DMS153 treated with DMSO at 0.1 percent for 48 hours (cell line): ENCODE results near the gene ATP13A4.

Source experiments
- DNase-seq: peaks from one replicate; lab custom pipeline; 2025; ENCODE audit not compliant: unreplicated experiment; lab: John Stamatoyannopoulos, UW

Gene ATP13A4

DNA sequence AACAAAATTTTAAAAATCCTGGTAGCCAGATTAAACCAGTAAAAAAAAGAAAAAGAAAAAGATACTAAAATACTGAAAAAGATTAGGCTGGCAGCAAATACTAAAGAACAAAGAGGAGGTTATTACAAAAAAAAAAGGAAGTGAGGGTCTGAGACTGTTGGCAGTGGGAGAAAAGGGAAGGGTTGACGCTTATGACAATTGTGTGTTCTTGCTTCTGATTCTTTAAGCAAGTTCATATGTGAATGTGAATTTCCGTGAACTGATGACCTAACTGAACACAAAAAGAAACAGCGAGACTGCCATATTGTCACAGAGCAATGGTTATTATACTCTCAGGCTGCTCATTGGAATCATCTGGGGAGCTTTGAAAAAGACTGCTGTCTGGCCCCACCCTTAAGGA lies 56.5 kb downstream of the ATP13A4 start:
- no peak for DNase-seq

DNA sequence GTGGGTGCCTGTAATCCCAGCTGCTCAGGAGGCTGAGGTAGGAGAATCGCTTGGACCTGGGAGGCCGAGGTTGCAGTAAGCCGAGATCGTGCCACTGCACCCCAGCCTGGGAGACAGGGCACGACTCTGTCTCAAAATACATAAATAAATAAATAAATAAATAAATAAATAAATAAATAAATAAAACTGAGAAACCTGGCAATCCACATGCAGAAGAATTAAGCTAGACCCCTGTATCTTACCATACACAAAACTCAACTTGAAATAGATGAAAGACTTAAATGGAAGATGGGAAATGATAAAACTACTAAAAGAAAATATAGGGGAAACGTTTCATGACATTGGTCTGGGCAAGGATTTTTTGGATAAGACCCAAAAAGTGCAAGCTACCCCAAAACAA lies 58.0 kb downstream of the ATP13A4 start:
- no peak for DNase-seq

DNA sequence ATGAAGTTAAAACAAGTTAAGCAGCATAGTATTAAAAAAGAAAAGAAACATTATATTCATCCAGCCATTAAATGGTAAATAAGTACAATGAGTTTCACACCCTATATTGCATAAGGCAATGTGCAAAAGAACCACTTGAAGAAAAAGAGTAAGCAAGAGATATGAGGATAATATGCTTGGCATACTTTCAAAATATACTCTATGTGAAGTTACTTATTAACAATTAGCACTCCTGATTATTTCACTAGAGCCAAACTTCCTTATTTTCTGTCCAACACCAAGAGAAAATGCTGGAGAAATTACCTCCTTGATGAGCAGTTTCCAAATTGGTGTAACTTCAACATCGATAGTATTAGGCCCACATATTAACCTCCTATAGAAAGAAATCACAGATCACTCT lies 63.7 kb downstream of the ATP13A4 start:
- no peak for DNase-seq

DNA sequence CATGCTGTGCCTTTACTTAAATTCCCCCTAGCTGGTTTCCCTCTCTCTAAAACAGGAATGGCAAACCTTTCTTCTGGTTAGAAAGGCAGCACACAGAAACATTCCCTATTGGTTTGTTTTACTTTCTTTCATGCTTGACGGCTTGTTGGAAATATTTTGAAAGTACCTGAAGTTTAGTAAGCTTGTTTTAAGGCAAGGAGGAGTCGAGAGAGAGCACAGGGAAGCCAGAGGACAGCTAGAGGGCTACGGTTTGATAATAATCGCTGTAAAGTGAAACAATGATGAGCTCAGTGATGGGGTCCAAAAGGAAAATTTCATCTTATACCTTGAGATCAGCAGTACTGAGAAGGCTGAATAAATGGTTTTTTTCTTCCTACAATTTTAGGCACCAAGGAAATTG lies 64.1 kb downstream of the ATP13A4 start:
- no peak for DNase-seq

DNA sequence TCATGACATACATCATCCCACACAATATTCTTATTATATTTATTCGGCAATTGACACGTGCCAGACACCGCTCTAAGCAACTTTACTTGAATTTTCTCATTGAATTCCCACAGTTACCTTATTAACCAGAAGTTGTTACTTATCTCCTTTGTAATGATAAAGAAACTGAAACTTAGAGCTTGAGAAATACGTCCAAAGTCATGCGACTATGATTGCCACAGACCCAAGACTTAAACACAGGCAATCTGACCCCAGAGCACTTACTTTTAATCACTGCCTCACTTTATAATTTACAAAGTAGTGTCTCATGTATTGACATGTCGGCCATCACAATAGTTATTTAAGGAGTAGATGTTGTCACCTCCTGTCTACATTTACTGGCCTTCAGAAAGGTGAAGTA lies 64.7 kb downstream of the ATP13A4 start:
- DNase-seq, result no peak

DNA sequence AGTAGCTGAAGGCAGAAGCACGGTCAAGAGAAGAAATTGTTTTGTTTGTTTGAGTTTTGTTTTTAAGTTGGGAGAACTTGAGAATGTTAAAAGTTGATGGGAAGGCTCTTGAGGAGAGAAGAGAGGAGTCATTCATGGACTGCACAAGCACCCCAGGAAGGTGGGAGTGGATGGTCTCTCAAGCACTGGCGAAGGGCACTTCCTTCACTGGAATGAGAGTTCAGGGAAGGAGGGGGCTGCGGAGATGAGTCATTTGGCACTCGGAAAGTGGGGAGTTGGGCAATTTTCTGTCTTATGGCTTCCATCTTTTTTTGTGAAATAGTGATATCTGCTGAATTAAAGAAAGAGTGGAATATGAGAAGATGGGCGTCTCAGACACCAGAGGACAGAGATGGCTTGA lies 66.0 kb downstream of the ATP13A4 start:
- no peak for DNase-seq

DNA sequence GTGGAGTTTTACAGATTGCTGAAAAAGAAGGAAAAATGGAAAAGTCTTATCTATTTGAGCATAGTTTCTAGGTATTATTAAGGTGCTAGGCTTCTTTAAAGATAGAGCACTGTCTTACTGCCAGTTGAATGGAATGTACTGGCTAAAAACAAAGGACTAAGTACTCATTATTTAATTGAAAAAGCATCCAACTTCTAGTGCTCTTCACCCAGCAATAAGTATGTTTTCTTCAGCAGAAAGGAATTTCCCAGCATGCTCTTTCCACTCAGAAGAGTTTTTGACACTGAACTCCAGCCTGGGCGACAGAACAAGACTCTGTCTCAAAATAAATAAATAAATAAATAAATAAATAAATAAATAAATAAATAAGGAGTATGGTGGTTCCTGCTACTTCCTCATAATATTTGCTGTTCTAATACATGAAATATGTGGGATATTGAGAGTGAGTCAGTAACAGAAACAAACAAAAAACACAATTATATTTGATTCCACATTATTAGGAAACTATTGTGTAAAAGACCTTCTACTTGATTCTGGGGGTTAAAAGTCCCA lies 70.6 kb downstream of the ATP13A4 start:
- DNase-seq, result no peak

DNA sequence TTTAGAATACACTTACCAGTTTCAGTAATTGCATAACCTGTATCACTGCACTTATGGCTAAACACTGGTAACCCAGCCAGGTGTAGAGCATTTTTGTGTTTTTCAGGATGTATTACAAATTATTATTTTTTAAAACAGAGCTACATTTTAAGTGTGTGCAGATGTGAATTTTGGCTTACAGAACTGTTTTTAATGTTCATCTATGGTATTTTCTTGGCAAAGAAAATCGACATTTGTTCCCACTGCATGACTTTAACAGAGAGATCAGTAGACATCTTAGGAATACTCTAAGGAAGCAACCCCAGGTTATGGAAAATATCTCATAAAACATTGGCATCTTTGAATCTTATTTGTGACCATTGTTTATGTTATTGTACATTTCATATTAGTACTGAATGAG lies 73.3 kb downstream of the ATP13A4 start:
- DNase-seq, result no peak

DNA sequence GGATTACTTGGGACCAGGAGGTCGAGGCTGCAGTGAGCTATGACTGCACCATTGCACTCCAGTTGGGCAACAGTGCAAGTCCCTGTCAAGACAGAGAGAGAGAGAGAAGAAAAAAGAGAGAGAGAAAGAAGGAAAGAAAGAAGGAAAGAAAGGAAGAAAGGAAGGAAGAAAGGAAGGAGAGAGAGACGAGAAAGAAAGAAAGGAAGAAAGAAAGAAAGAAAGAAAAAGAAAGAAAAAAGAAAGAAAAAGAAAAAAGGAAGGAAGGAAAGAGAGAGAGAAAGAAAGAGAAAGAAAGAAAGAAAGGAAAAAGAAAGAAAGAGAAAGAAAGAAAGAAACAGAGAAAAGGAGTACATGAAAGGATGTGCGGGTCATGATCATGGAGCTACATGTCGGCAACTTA lies 80.2 kb downstream of the ATP13A4 start:
- no peak for DNase-seq

DNA sequence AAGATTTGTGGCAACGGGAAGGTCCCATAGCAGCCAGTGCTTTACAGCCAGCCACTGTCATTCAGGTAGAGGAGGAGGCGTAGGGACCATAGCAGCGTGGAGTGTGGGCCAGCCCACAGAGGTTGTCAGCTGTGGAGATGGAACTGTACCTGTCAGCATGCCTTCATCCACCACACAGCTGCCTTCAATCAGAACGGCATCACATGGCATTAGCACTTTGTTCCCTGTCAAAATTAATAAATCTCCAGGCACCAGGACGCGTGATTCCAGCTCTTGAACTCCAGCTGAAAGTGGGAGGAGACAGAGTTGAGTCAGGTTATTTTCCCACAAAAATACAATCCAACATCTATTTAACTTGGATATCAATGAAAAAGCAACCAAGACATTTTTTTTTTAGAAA lies 84.0 kb downstream of the ATP13A4 start:
- DNase-seq, result no peak

DNA sequence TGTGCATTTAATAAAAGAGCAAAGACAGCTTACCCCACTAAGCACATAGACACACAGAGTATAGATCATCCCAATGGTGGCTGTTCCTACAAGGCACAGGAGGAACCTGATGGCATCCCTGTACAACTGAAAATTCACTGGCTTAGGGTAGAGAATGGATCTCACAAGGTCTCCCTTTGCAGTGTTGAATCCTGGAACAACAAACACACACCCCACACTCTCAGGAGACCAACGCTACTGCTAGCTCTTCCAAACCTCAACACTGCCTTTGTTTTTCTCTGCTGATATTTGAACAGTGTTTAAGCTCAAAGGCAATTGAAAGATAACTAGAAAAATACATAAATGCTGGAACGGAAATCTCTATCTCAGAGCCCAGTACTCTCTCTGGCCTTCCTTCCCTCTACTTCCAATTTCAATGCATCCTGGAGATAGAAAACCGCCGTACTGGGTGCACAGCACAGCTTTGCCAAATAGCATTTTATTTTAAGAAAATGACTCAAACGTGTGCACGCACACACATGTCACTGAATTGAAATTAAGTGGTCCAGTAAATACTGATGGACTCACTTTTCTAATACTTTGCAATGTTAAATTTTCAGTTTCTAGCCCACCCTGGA lies 88.6 kb downstream of the ATP13A4 start:
- DNase-seq, result peak; percentile 21

DNA sequence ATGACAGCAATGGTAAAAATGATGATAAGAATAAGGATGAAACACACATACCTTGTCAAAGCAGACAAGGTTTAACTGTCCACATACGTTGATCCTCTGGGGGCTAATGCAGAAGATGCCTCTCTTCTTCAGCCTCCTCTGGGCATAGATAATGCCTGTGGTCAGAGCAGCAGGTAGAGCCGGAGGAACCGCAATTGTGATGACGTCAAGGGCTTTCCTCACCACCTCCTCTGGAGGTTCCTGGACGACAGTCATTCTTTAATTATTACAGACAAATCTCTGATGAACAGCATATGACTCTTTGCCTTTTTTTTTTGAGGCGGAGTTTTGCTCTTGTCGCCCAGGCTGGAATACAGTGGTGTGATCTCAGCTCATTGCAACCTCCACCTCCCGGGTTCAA lies 89.8 kb downstream of the ATP13A4 start:
- no peak for DNase-seq

DNA sequence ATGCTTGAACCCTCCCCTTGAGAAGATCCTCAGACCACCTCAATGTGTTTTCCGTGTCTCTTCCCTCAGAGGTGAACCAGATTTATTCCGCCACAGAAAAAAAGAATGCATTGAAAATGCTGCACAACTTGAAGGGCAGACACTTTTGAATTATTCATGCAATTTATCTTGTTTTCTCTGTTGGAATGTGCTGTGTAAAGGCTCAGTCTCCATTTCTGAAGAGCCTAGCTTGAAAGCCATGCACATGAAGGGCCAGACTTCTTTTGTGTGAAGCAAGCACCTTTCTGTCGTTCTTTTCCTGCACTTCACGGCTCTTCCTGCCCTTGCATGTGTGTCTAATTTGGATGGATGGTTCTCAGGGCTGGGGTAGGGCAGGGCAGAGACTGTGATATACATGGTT lies 97.2 kb downstream of the ATP13A4 start:
- DNase-seq, result no peak

DNA sequence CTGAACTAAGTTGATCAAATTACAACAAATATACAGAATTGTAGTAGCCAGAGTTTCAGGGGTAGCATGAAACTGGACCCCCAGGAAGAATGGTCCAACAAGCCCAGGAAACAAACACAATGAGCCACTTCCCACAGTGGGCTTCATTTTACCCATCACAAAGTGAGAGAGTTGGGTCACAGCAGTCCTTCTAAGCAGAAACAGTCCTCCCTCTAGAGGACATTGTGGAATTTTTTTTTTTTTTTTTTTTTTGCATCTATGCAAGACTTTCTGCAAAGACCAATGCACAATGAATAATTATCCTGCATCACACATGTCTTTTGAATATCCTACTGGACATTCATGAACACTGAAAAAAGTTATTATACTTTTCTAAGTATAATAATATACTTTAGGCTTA lies 102.4 kb downstream of the ATP13A4 start:
- no peak for DNase-seq

DNA sequence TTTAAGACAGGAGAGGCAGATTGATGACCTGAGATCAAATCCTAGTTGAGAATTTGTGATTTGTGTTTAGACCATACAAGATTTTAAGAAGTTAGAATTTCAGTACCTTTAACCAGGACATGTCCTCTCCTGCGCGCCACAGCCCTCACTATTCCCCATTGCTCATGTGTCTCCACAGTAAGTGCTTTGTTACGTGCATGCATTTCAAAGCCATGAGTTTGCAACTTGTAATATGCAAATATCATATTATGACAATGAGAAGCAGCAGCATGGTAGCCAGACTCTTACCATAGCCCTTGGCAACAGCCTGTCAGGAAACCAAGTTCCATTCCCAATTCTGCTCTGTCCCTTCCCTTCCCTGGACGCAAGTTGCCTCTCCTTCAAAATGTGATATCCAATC lies 102.8 kb downstream of the ATP13A4 start:
- DNase-seq, result no peak

DNA sequence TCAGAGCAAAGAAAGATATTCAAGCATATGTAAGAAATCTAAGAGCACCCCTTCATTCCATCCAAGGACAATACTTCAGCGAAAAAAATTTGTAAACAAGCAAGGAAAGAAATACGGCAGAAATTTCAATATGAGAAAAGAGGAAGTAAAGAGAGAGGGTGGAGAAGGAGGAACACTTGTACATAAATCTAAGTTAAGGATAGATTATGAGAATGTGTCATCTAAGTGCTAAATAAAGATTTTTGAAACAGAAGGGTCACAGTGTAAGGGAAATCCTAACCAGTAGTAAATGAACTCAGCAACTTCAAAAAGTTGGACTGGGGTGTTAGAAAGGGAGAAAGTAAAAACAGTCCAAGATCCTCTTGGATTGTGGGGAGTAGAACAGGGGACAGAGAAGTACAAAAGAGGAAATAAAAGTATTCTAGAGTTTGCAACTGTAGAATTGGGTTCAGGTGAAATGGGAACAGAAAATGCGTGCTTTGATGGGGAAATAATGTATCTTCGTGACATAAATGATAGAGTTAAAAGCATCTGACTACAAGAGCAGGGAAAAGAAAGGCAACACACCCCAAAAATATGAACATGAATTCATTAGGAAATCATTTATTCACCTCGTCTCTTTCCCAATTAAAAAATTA lies 107.6 kb downstream of the ATP13A4 start:
- DNase-seq, result no peak

DNA sequence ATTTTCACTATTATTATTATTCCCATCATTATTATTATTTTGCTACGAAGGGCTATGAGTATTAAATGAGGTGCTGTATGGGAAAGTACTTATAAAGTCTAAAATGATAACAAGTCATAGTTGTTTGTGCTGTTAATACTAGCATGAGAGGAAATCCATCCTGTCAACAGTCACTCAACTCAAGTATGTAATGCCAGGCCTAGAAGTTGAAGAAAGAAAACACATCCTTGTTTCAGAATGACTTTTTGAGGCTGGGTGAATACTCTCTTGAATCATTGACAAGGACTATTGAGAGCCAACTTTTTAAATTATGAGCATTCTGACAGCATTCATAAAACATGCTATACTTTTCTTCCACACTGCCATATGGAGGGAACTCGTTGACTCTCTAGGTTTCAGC lies 115.3 kb downstream of the ATP13A4 start:
- no peak for DNase-seq

DNA sequence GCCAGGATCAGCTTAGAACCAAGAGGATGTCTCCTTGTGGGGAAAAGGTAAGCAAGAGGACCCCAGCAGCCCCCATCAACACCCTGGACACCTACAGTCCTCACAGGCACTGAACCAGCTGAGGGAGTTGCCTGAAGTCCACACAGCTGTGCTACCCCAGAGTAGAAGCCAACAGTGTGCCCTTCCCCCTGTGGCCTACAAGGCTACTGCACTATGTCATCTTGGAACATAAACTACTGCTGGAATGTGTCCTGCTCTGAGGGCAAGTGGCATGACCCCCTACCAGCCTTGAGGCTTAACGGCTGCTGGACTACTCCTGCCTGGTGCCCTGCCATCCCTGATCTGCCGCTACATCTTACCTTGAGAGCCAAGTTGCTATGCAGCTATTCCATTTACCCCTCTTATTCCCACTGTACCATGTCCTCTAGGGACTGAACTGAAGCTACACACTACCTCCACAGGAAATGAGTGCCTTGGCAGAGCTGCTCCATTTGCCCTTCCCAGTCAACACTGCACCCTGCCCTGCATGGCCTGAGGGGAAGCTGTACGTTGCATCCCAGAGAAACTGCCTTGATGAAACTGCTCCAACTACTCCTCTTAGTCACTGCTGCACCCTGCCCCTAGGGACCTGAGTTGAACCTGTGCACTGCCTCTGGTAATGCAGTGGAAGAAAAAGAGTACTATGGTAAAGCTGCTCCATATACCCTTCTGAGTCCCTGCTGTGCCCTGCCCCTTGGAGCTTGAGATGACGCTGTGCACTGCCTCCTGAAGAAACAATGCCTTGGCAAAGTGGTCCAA lies 135.9 kb downstream of the ATP13A4 start:
- DNase-seq, result no peak

DNA sequence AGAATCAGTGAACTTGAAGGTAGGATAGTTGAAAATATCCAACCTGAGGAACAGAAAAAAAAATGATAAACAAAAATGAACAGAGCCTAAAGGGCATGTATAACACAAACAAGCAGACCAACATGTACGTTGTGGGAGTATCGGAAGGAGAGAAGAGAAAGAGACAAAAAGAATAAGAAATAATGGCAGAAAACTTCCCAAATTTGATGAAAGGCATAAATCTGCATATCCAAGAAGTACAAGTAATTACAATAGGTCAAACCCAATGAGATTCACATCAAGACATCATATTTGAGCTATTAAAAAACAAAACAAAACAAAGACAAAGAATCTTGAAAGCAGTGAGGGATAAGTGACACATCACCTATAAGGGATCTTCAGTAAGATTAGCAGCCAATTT lies 138.1 kb downstream of the ATP13A4 start:
- no peak for DNase-seq

DNA sequence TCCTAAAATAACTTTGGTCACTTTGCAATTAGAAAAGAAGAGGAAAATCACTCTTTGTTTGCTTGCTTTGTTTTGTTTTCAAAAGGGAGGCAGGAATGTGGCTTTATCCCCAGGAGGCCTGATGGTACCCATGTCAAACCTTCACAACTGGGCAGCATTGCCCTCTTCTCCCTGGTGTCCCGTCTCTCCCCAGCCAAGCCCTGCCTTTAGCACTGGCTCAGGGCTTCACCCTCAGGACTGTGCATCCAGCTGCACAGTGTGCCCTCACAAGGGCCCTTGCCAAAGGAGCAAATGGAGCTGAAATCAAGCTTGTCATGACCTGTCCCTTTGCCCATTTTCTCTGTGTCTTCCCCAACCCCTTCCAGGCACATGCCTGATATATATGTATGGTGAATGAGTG lies 147.0 kb downstream of the ATP13A4 start:
- DNase-seq, result no peak

DNA sequence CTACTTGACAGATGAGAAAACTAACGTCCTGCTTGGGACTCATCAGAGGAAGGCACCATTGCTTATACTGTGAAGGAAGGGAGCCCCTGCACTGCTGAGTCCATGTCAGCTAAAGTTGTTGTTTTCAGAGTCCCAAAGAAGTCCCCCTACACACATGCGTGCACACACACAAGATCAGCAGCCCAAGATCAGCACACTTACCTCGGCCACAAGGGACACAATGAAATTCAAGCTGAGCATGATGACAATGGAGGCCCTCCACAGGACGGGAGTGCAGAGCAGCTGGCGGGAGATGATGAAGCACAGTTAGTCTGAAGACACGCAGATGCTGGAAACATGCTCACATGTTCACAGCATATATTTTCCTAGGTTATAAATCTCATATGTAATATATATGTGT lies 147.6 kb downstream of the ATP13A4 start:
- no peak for DNase-seq

DNA sequence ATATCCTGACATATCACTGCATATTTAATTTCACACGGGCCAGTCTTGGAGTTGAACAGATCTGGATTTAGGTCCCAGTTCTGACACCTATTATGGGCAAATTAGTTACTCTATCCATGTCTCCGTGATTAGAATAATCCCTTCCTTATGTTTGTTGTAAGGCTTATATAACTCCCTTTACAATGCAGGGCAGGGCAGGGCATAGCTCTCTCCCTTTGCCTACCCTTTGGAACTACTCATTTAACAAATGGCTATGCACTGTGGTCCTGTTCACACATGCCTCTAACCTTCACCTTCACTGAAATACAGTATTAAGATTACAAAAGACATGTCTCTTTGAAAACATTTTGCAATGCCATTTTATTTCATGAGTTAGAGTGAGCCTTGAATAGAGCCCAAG lies 151.4 kb downstream of the ATP13A4 start:
- DNase-seq, result no peak
